Stimulated activated CD8-positive, alpha-beta memory T cell treated with anti-CD3 and anti-CD28 coated beads, Interleukin-12 subunit alpha, Interleukin-12 subunit beta, amount 100 ng/mL, for 1 hour (primary cell): ENCODE data around the gene RASAL2.
"Not testable (repeated sequence)": the region's sequence is repeated elsewhere in the genome, so short reads cannot be mapped to it uniquely, and the experiment has no call there.

Source experiments
- DNase-seq: peaks from one replicate; pipeline ENCODE4 v3.0.0-alpha.2; 2020; ENCODE audit warnings: low read depth

The RASAL2 gene

GRCh38 chr1:178119628-178120027, 25.7 kb downstream of the RASAL2 start:
- DNase-seq, result no peak

- DNase-seq, result no peak
Measured at GRCh38 chr1:178120088-178120487, 26.2 kb downstream of the RASAL2 start.

GRCh38 chr1:178120520-178121052, 26.7 kb downstream of the RASAL2 start:
- not testable (repeated sequence) for DNase-seq

GRCh38 chr1:178121883-178122282, 28.0 kb downstream of the RASAL2 start:
- DNase-seq, result no peak

GRCh38 chr1:178122283-178122682, 28.4 kb downstream of the RASAL2 start:
- no peak for DNase-seq

GRCh38 chr1:178124115-178124514, 30.2 kb downstream of the RASAL2 start:
- DNase-seq, result no peak

GRCh38 chr1:178126261-178126660, 32.4 kb downstream of the RASAL2 start:
- no peak for DNase-seq

GRCh38 chr1:178126741-178127185, 32.9 kb downstream of the RASAL2 start:
- DNase-seq, result no peak

- no peak for DNase-seq
Measured at GRCh38 chr1:178127482-178128191, 33.7 kb downstream of the RASAL2 start.

- no peak for DNase-seq
Measured at GRCh38 chr1:178133239-178133989, 39.5 kb downstream of the RASAL2 start.

GRCh38 chr1:178134061-178134460, 40.2 kb downstream of the RASAL2 start:
- DNase-seq, result no peak

GRCh38 chr1:178137238-178137637, 43.3 kb downstream of the RASAL2 start:
- no peak for DNase-seq

GRCh38 chr1:178142806-178143205, 48.9 kb downstream of the RASAL2 start:
- DNase-seq, result no peak

- DNase-seq, result no peak
Measured at GRCh38 chr1:178143730-178144690, 50.1 kb downstream of the RASAL2 start.

- DNase-seq, result no peak
Measured at GRCh38 chr1:178145605-178146004, 51.7 kb downstream of the RASAL2 start.

GRCh38 chr1:178146436-178146835, 52.5 kb downstream of the RASAL2 start:
- no peak for DNase-seq

- no peak for DNase-seq
Measured at GRCh38 chr1:178150610-178151009, 56.7 kb downstream of the RASAL2 start.

- DNase-seq, result no peak
Measured at GRCh38 chr1:178151831-178152230, 57.9 kb downstream of the RASAL2 start.

GRCh38 chr1:178155481-178156255, 61.8 kb downstream of the RASAL2 start:
- no peak for DNase-seq

GRCh38 chr1:178160736-178161475, 67.0 kb downstream of the RASAL2 start:
- DNase-seq, result no peak

GRCh38 chr1:178161516-178161915, 67.6 kb downstream of the RASAL2 start:
- no peak for DNase-seq
